Measurements from ENCODE around the gene OR1L6. TPM values are rescaled to one million over a fixed set of nuclear protein-coding genes. Genes with fewer than 3 reads are reported as not detected.

The OR1L6 gene
- total RNA-seq, 2 experiments from 2014 or later, result not detected

GRCh38 chr9:122789256-122790046 is 47.3 kb downstream of the OR1L6 start:
- no peaks in the 10 kb centered on the region for H3K4me1 Mint-ChIP-seq (ENCODE audit: low read depth)
- no peak overlapping the region for H3K27ac Mint-ChIP-seq
- POLR2A ChIA-PET, result no interaction called here
- H3K9me3 Mint-ChIP-seq, result no peaks in the 10 kb centered on the region
- no peak overlapping the region for H3K4me3 Mint-ChIP-seq
- intact Hi-C loops (cut with micrococcal nuclease), result no loop called here
- H3K36me3 Mint-ChIP-seq (ENCODE audit: low read depth), result no peaks in the 10 kb centered on the region
- CTCF ChIA-PET, result interaction anchor here (1.0 kb wide), 1 partner anchor 11 kb away, joined by 3 read pairs; no protein-coding TSS in a partner anchor
- ATAC-seq, result no peak
- TF ChIP-seq CTCF (IDR thresholded peaks at IDR 0.05), result no peak
- DNase-seq, result no peak
- no peaks in the 10 kb centered on the region for H3K27me3 Mint-ChIP-seq

GRCh38 chr9:122791872-122792669 is 50.0 kb downstream of the OR1L6 start:
- CTCF ChIA-PET, result interaction anchor here (1.0 kb wide), 1 partner anchor 293 kb away, joined by 4 read pairs; no protein-coding TSS in a partner anchor
- Mint-ChIP-seq H3K4me1 (ENCODE audit: low read depth) (no peaks in the 10 kb centered on the region), H3K27me3 (no peaks in the 10 kb centered on the region), H3K9me3 (no peaks in the 10 kb centered on the region), H3K27ac (no peak overlapping the region), H3K4me3 (no peak overlapping the region), H3K36me3 (ENCODE audit: low read depth) (no peaks in the 10 kb centered on the region)
- POLR2A ChIA-PET, result no interaction called here
- ATAC-seq (no peak), DNase-seq (no peak)
- TF ChIP-seq CTCF (IDR thresholded peaks at IDR 0.05), result no peak
- intact Hi-C loops (cut with micrococcal nuclease), result no loop called here

GRCh38 chr9:122797316-122798063 is 55.4 kb downstream of the OR1L6 start:
- no peak for DNase-seq
- Mint-ChIP-seq H3K27me3 (no peaks in the 10 kb centered on the region), H3K36me3 (ENCODE audit: low read depth) (no peaks in the 10 kb centered on the region), H3K4me1 (ENCODE audit: low read depth) (no peaks in the 10 kb centered on the region), H3K9me3 (no peaks in the 10 kb centered on the region), H3K4me3 (no peak overlapping the region), H3K27ac (no peak overlapping the region)
- POLR2A ChIA-PET, result no interaction called here
- ATAC-seq, result no peak
- TF ChIP-seq CTCF (IDR thresholded peaks at IDR 0.05), result no peak
- intact Hi-C loops (cut with micrococcal nuclease), result no loop called here
- CTCF ChIA-PET, result interaction anchor here (0.9 to 1.1 kb wide), 3 partner anchors 277 to 351 kb away, joined by 3 read pairs; no protein-coding TSS in a partner anchor

Other genes with a start within 250 kb of the OR1L6 start
- gene OR1J2, start 231.5 kb upstream of the OR1L6 start, total RNA-seq, result not detected
- not detected for gene OR1J4, start 223.2 kb upstream of the OR1L6 start, total RNA-seq
- not detected for gene OR1N1, start 215.0 kb upstream of the OR1L6 start, total RNA-seq
- not detected for gene OR1N2, start 189.2 kb upstream of the OR1L6 start, total RNA-seq
- not detected for gene OR1L8, start 158.9 kb upstream of the OR1L6 start, total RNA-seq
- not detected for gene OR1Q1, start 127.6 kb upstream of the OR1L6 start, total RNA-seq
- gene OR1B1, start 84.7 kb upstream of the OR1L6 start, total RNA-seq, result not detected
- gene OR1L1, start 80.6 kb upstream of the OR1L6 start, total RNA-seq, result not detected
- not detected for gene OR1L3, start 67.2 kb upstream of the OR1L6 start, total RNA-seq
- gene OR1L4, start 18.3 kb upstream of the OR1L6 start, total RNA-seq, result not detected
- gene OR5C1, start 46.6 kb downstream of the OR1L6 start, total RNA-seq, result not detected
- not detected for gene OR1K1, start 57.8 kb downstream of the OR1L6 start, total RNA-seq
- 10 to 100 TPM; 16.1 to 16.5 TPM for gene PDCL, start 86.3 kb downstream of the OR1L6 start, total RNA-seq
- 10 to 100 TPM; 22.7 to 22.8 TPM for gene RC3H2, start 163.1 kb downstream of the OR1L6 start, total RNA-seq
- gene ZBTB6, start 171.0 kb downstream of the OR1L6 start, total RNA-seq, result 1 to 10 TPM; 9.7 to 9.8 TPM
- gene ZBTB26, start 189.2 kb downstream of the OR1L6 start, total RNA-seq, result 1 to 10 TPM; 5.3 to 6.2 TPM
- 10 to 100 TPM; 19.8 to 22.0 TPM for gene RABGAP1, start 198.7 kb downstream of the OR1L6 start, total RNA-seq